Measurements from ENCODE around the gene SLC39A13.

The SLC39A13 gene

GRCh38 chr11:47415949-47416472, 7.6 kb downstream of the SLC39A13 start:
- Histone ChIP-seq H3K4me3 (no peak overlapping the region), H3K4me1 (no peaks in the 10 kb centered on the region; the same call in 1 of the 2 replicates), H3K9me3 (no peaks in the 10 kb centered on the region), H3K36me3 (replicated peaks) (peaks cover 83% of the 10 kb centered on the region), H3K27me3 (ENCODE audit: low read depth) (no peaks in the 10 kb centered on the region)
- DNase-seq (ENCODE audit: low spot score in 2 of 2) = peak; percentile 28 to 71
- in situ Hi-C loops (cut with MboI; ENCODE audit: low sequenced_read_pairs) = no loop called here

- Histone ChIP-seq H3K4me3 (no peak overlapping the region), H3K4me1 (no peaks in the 10 kb centered on the region; the same call in 1 of the 2 replicates), H3K36me3 (replicated peaks) (peaks cover 87% of the 10 kb centered on the region), H3K9me3 (no peaks in the 10 kb centered on the region), H3K27me3 (ENCODE audit: low read depth) (no peaks in the 10 kb centered on the region)
- in situ Hi-C loops (cut with MboI; ENCODE audit: low sequenced_read_pairs) = no loop called here
- DNase-seq (ENCODE audit: low spot score in 2 of 2) = no peak
These were observed 9.3 kb downstream of the SLC39A13 start for GRCh38 chr11:47417712-47418111.

- Histone ChIP-seq H3K4me3 (no peak overlapping the region), H3K36me3 (replicated peaks) (peaks cover 91% of the 10 kb centered on the region), H3K9me3 (no peaks in the 10 kb centered on the region), H3K4me1 (no peaks in the 10 kb centered on the region; the same call in 1 of the 2 replicates), H3K27me3 (ENCODE audit: low read depth) (no peaks in the 10 kb centered on the region)
- in situ Hi-C loops (cut with MboI; ENCODE audit: low sequenced_read_pairs) = no loop called here
- DNase-seq (ENCODE audit: low spot score in 2 of 2) = no peak
These were observed 10.3 kb downstream of the SLC39A13 start for GRCh38 chr11:47418454-47419259.

DNA sequence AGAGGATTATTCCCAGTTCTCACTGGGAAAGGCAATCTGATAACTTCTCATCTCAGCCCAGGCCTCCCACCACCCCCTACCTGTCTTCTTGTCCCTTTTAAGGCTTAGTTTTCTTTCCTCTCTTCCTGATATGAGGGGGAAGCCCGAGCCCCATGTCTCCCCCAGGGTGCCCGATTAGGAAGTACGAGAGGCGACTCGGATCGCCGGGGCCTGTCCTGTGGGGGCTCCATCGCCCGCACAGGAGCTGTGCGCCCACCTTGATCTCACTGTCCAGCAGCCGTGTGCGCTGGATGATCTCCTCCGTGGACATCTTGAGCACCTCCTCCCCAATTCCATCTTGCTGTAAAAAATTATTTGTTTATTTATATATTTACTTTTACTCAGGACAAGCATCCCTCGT, 17.2 kb downstream of the SLC39A13 start:
- H3K36me3 ChIP-seq (replicated peaks) = peaks cover 45% of the 10 kb centered on the region
- peak overlapping the region; percentile 80 for H3K4me3 ChIP-seq
- no peaks in the 10 kb centered on the region for H3K9me3 ChIP-seq
- no peaks in the 10 kb centered on the region for H3K27me3 ChIP-seq (ENCODE audit: low read depth)
- H3K4me1 ChIP-seq = peaks cover 6% of the 10 kb centered on the region
- DNase-seq (ENCODE audit: low spot score in 2 of 2) = no peak
- in situ Hi-C loops (cut with MboI; ENCODE audit: low sequenced_read_pairs) = no loop called here

- peaks cover 6% of the 10 kb centered on the region for H3K4me1 ChIP-seq
- no peaks in the 10 kb centered on the region for H3K27me3 ChIP-seq (ENCODE audit: low read depth)
- H3K36me3 ChIP-seq (replicated peaks) = peaks cover 40% of the 10 kb centered on the region
- in situ Hi-C loops (cut with MboI; ENCODE audit: low sequenced_read_pairs) = no loop called here
- peak; percentile 98 to 99 for DNase-seq (ENCODE audit: low spot score in 2 of 2)
- H3K4me3 ChIP-seq = peak within 1 kb of the TSS; percentile 80
- H3K9me3 ChIP-seq = no peaks in the 10 kb centered on the region
These were observed 17.9 kb downstream of the SLC39A13 start, which contains the start of gene PSMC3 for GRCh38 chr11:47426062-47426956. Gene PSMC3, minus strand, starts transcription at chr11:47426439. Its CDS starts 160 bp downstream, at chr11:47426279.

DNA sequence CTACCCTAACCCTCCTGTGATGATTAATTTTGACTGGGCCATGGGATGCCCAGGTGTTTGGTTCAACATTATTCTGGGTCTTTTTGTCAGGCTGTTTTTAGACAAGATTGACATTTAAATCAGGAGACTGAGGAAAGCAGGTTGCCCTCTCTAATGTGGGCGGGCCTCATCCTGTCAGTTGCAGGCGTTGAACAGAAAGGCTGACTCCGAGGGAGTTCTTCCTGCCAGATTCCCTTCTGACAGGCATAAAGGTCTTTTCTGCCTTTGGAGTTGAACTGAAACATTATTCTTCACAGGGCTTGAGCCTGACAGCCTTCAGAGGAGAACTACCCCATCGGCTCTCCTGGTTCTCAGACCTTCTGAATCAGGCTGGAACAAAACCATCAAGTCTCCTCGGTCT, 22.1 kb downstream of the SLC39A13 start:
- Histone ChIP-seq H3K4me1 (no peaks in the 10 kb centered on the region), H3K27me3 (ENCODE audit: low read depth) (no peaks in the 10 kb centered on the region), H3K36me3 (replicated peaks) (no peaks in the 10 kb centered on the region), H3K9me3 (no peaks in the 10 kb centered on the region), H3K4me3 (no peak overlapping the region)
- in situ Hi-C loops (cut with MboI; ENCODE audit: low sequenced_read_pairs) = no loop called here
- no peak for DNase-seq (ENCODE audit: low spot score in 2 of 2)

GRCh38 chr11:47431356-47432083, 23.1 kb downstream of the SLC39A13 start:
- H3K4me1 ChIP-seq = no peaks in the 10 kb centered on the region
- DNase-seq (ENCODE audit: low spot score in 2 of 2) = no peak
- H3K9me3 ChIP-seq = no peaks in the 10 kb centered on the region
- no peak overlapping the region for H3K4me3 ChIP-seq
- H3K36me3 ChIP-seq (replicated peaks) = no peaks in the 10 kb centered on the region
- no peaks in the 10 kb centered on the region for H3K27me3 ChIP-seq (ENCODE audit: low read depth)
- in situ Hi-C loops (cut with MboI; ENCODE audit: low sequenced_read_pairs) = no loop called here

- in situ Hi-C loops (cut with MboI; ENCODE audit: low sequenced_read_pairs) = no loop called here
- Histone ChIP-seq H3K27me3 (ENCODE audit: low read depth) (no peaks in the 10 kb centered on the region), H3K4me1 (no peaks in the 10 kb centered on the region), H3K9me3 (no peaks in the 10 kb centered on the region), H3K36me3 (replicated peaks) (no peaks in the 10 kb centered on the region), H3K4me3 (no peak overlapping the region)
- DNase-seq (ENCODE audit: low spot score in 2 of 2) = no peak
These were observed 24.8 kb downstream of the SLC39A13 start for GRCh38 chr11:47433157-47433556.

DNA sequence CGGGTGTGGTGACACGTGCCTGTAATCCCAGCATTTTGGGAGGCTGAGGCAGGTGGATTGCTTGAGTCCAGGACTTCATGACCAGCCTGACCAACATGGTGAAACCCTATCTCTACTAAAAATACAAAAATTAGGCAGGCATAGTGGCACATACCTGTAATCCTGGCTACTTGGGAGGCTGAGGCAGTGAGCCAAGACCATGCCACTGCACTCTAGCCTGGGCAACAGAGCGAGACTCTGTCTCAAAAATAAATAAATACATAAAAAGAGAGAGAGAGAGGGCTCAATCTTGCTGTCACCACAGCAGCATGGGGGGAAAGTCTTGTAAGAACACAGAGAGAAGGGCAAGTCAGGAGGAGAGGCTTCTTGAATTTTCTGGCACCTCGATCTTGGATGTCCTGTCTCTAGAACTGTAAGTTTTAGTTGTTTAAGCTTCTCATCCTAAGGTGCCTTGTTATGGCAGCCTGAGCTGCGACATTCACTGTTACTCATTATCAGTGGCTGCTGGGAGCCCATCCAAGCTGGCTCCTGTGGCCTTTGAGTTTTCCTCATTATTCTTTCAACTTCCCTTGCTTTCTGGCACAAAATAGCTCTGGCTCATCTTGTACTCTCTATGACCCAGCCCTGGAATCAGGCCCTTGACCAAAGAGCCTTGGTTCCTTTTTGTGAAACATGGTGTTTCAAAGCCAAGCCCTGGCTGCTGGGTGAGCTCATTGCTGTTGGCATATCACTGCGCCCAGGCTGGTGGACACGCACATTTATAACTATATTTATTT, 25.8 kb downstream of the SLC39A13 start:
- no peaks in the 10 kb centered on the region for H3K36me3 ChIP-seq (replicated peaks)
- no peak for DNase-seq (ENCODE audit: low spot score in 2 of 2)

DNA sequence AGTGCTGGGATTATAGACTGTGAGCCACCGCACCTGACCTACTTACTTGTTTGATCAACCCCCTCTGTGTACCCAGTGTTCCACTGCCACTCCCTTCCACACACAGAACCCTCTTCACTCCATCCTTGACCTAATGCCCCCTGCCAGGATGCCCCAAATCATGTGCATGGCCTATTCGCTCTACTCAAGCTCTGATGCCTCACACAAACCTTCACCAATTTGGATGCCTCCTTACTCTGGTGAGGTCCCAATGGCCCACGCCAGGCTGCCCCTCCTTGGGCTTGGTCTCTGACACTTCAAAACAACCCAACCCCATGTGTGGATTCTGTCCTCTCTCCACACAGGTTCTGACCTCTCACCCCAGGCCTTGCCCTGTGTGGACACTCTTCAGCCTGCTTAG, 27.3 kb downstream of the SLC39A13 start:
- DNase-seq (ENCODE audit: low spot score in 2 of 2) = no peak
- in situ Hi-C loops (cut with MboI; ENCODE audit: low sequenced_read_pairs) = no loop called here
- Histone ChIP-seq H3K27me3 (ENCODE audit: low read depth) (no peaks in the 10 kb centered on the region), H3K4me1 (no peaks in the 10 kb centered on the region), H3K9me3 (no peaks in the 10 kb centered on the region), H3K36me3 (replicated peaks) (no peaks in the 10 kb centered on the region), H3K4me3 (no peak overlapping the region)

More for the DNA sequence above, 25.8 kb downstream of the SLC39A13 start:
- Histone ChIP-seq H3K9me3 (no peaks in the 10 kb centered on the region), H3K4me1 (no peaks in the 10 kb centered on the region), H3K4me3 (no peak overlapping the region), H3K27me3 (ENCODE audit: low read depth) (no peaks in the 10 kb centered on the region)
- in situ Hi-C loops (cut with MboI; ENCODE audit: low sequenced_read_pairs) = no loop called here

DNA sequence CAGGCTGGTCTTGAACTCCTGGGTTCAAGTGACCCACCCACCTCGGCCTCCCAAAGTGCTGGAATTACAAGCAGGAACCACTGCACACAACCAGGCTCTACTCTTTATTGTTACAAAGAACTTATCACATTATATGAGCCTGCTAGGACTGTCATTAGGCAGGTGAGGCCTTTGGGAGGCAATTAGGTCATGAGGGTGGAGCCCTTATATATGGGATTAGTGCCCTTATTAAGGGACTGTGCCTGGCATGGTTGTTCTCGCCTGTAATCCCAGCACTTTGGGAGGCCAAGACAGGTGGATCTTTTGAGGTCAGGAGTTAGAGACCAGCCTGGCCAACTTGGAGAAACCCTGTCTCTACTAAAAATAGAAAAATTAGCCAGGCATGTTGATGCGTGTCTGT, 28.3 kb downstream of the SLC39A13 start:
- no peaks in the 10 kb centered on the region for H3K9me3 ChIP-seq
- in situ Hi-C loops (cut with MboI; ENCODE audit: low sequenced_read_pairs) = no loop called here
- H3K4me1 ChIP-seq = no peaks in the 10 kb centered on the region
- no peaks in the 10 kb centered on the region for H3K36me3 ChIP-seq (replicated peaks)
- no peak for DNase-seq (ENCODE audit: low spot score in 2 of 2)
- no peak overlapping the region for H3K4me3 ChIP-seq
- H3K27me3 ChIP-seq (ENCODE audit: low read depth) = no peaks in the 10 kb centered on the region

DNA sequence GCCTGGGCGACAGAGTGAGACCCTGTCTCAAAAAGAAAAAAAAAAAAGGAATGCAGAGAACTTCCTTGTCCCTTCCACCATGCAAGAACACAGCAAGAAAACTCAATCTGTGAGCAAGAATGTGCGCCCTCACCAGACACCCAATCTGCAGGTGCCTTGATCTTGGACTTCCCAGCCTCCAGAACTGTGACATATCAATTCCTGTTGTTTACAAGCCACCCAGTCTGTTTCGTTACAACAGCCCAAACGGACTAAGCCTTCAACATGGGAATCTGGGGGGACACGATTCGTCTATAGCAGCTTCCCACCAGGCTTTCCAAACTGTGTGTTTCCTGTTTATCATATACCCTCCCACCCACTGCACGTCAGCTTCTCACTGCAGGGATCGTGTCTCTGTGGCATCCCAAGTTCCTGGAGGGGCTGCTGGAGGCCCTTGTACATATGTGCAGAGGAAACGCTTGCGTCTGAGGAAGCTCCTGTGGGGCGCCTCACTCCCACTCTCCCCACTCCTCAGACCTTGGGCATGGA, 28.9 kb downstream of the SLC39A13 start:
- no peaks in the 10 kb centered on the region for H3K9me3 ChIP-seq
- H3K4me1 ChIP-seq = no peaks in the 10 kb centered on the region
- H3K36me3 ChIP-seq (replicated peaks) = no peaks in the 10 kb centered on the region
- DNase-seq (ENCODE audit: low spot score in 2 of 2) = no peak
- H3K27me3 ChIP-seq (ENCODE audit: low read depth) = no peaks in the 10 kb centered on the region
- H3K4me3 ChIP-seq = no peak overlapping the region
- in situ Hi-C loops (cut with MboI; ENCODE audit: low sequenced_read_pairs) = no loop called here

Data from HAP-1 (cell line).